ENCODE data around the gene TBL1Y. TPM values are rescaled to one million over a fixed set of nuclear protein-coding genes. Genes with fewer than 3 reads are reported as not detected.

TBL1Y gene
- total RNA-seq, 1 donor from 2014 or later, result 0.64 TPM

- no peak overlapping the region for H3K4me3 ChIP-seq (ENCODE audit: insufficient read depth, low read depth, low read length)
- Mint-ChIP-seq H3K9me3 (ENCODE audit: unreplicated experiment) (no peaks in the 10 kb centered on the region), H3K4me3 (ENCODE audit: unreplicated experiment) (no peak overlapping the region), H3K27me3 (ENCODE audit: low read depth, unreplicated experiment) (no peaks in the 10 kb centered on the region), H3K36me3 (ENCODE audit: low read depth, unreplicated experiment) (no peaks in the 10 kb centered on the region), H3K27ac (ENCODE audit: unreplicated experiment) (no peak overlapping the region), H3K4me1 (ENCODE audit: low read depth, unreplicated experiment) (no peaks in the 10 kb centered on the region)
- DNase-seq (ENCODE audit: low read depth), result no peak
- TF ChIP-seq EZH2 (IDR thresholded peaks at IDR 0.05; ENCODE audit: insufficient read depth, low read length), result no peak
- no peak for TF ChIP-seq CTCF (IDR thresholded peaks at IDR 0.05; ENCODE audit: insufficient read depth, low read depth, low read length)
- H4K20me1 ChIP-seq (ENCODE audit: insufficient read depth, low read length), result no peaks in the 10 kb centered on the region
- no peak overlapping the region for H3K4me2 ChIP-seq (ENCODE audit: low read length)
- no peak for FAIRE-seq
- H3K9ac ChIP-seq (ENCODE audit: low read length), result no peak overlapping the region
- no peak overlapping the region for H2AFZ ChIP-seq (ENCODE audit: low read depth, low read length)
- H3K4me1 ChIP-seq (ENCODE audit: insufficient read depth, low read length), result no peaks in the 10 kb centered on the region
- no peaks in the 10 kb centered on the region for H3K9me3 ChIP-seq (ENCODE audit: insufficient read depth, low read depth, low read length)
- H3K27ac ChIP-seq (ENCODE audit: low read depth, low read length), result no peak overlapping the region
- no peaks in the 10 kb centered on the region for H3K79me2 ChIP-seq (ENCODE audit: insufficient read depth, low read length)
- no peaks in the 10 kb centered on the region for H3K36me3 ChIP-seq (ENCODE audit: insufficient read depth, low read length)
- no peaks in the 10 kb centered on the region for H3K27me3 ChIP-seq (ENCODE audit: insufficient read depth, low read length)
Observed at GRCh38 chrY:6992041-6992440, 81.5 kb downstream of the TBL1Y start.

- H3K4me1 Mint-ChIP-seq (ENCODE audit: low read depth, unreplicated experiment), result no peaks in the 10 kb centered on the region
- H3K27me3 Mint-ChIP-seq (ENCODE audit: low read depth, unreplicated experiment), result no peaks in the 10 kb centered on the region
- no peaks in the 10 kb centered on the region for H3K36me3 Mint-ChIP-seq (ENCODE audit: low read depth, unreplicated experiment)
- FAIRE-seq (no peak), DNase-seq (ENCODE audit: low read depth) (no peak)
- H3K36me3 ChIP-seq (ENCODE audit: insufficient read depth, low read length), result no peaks in the 10 kb centered on the region
- H3K9me3 Mint-ChIP-seq (ENCODE audit: unreplicated experiment), result no peaks in the 10 kb centered on the region
- no peaks in the 10 kb centered on the region for H3K9me3 ChIP-seq (ENCODE audit: insufficient read depth, low read depth, low read length)
- no peak overlapping the region for H3K4me3 ChIP-seq (ENCODE audit: insufficient read depth, low read depth, low read length)
- H3K4me1 ChIP-seq (ENCODE audit: insufficient read depth, low read length), result no peaks in the 10 kb centered on the region
- no peak overlapping the region for H3K27ac Mint-ChIP-seq (ENCODE audit: unreplicated experiment)
- no peak overlapping the region for H3K4me2 ChIP-seq (ENCODE audit: low read length)
- no peaks in the 10 kb centered on the region for H3K27me3 ChIP-seq (ENCODE audit: insufficient read depth, low read length)
- no peak for TF ChIP-seq CTCF (IDR thresholded peaks at IDR 0.05; ENCODE audit: insufficient read depth, low read depth, low read length)
- no peak for TF ChIP-seq EZH2 (IDR thresholded peaks at IDR 0.05; ENCODE audit: insufficient read depth, low read length)
- no peak overlapping the region for H3K27ac ChIP-seq (ENCODE audit: low read depth, low read length)
- H3K79me2 ChIP-seq (ENCODE audit: insufficient read depth, low read length), result no peaks in the 10 kb centered on the region
- no peak overlapping the region for H3K4me3 Mint-ChIP-seq (ENCODE audit: unreplicated experiment)
- no peak overlapping the region for H3K9ac ChIP-seq (ENCODE audit: low read length)
- H4K20me1 ChIP-seq (ENCODE audit: insufficient read depth, low read length), result no peaks in the 10 kb centered on the region
- H2AFZ ChIP-seq (ENCODE audit: low read depth, low read length), result no peak overlapping the region
Observed at GRCh38 chrY:6995987-6996386, 85.5 kb downstream of the TBL1Y start.

- TF ChIP-seq EZH2 (IDR thresholded peaks at IDR 0.05; ENCODE audit: insufficient read depth, low read length) (no peak), CTCF (IDR thresholded peaks at IDR 0.05; ENCODE audit: insufficient read depth, low read depth, low read length) (no peak)
- no peak overlapping the region for H3K4me2 ChIP-seq (ENCODE audit: low read length)
- Mint-ChIP-seq H3K4me1 (ENCODE audit: low read depth, unreplicated experiment) (no peaks in the 10 kb centered on the region), H3K27me3 (ENCODE audit: low read depth, unreplicated experiment) (no peaks in the 10 kb centered on the region), H3K27ac (ENCODE audit: unreplicated experiment) (no peak overlapping the region), H3K36me3 (ENCODE audit: low read depth, unreplicated experiment) (no peaks in the 10 kb centered on the region), H3K9me3 (ENCODE audit: unreplicated experiment) (no peaks in the 10 kb centered on the region), H3K4me3 (ENCODE audit: unreplicated experiment) (no peak overlapping the region)
- H2AFZ ChIP-seq (ENCODE audit: low read depth, low read length), result no peak overlapping the region
- no peak overlapping the region for H3K27ac ChIP-seq (ENCODE audit: low read depth, low read length)
- no peaks in the 10 kb centered on the region for H3K9me3 ChIP-seq (ENCODE audit: insufficient read depth, low read depth, low read length)
- H3K79me2 ChIP-seq (ENCODE audit: insufficient read depth, low read length), result no peaks in the 10 kb centered on the region
- no peaks in the 10 kb centered on the region for H3K27me3 ChIP-seq (ENCODE audit: insufficient read depth, low read length)
- H3K4me3 ChIP-seq (ENCODE audit: insufficient read depth, low read depth, low read length), result no peak overlapping the region
- H4K20me1 ChIP-seq (ENCODE audit: insufficient read depth, low read length), result no peaks in the 10 kb centered on the region
- FAIRE-seq (no peak), DNase-seq (ENCODE audit: low read depth) (no peak)
- no peaks in the 10 kb centered on the region for H3K4me1 ChIP-seq (ENCODE audit: insufficient read depth, low read length)
- H3K9ac ChIP-seq (ENCODE audit: low read length), result no peak overlapping the region
- H3K36me3 ChIP-seq (ENCODE audit: insufficient read depth, low read length), result no peaks in the 10 kb centered on the region
Observed at GRCh38 chrY:6997503-6998066, 87.1 kb downstream of the TBL1Y start.

Data from astrocyte (in vitro differentiated cells and primary cell).